Measurements from ENCODE around the gene EYS.
"Not testable (repeated sequence)": the region's sequence is repeated elsewhere in the genome, so short reads cannot be mapped to it uniquely, and the experiment has no call there.

Gene EYS

GRCh38 chr6:64527899-64528298 lies 1179.1 kb downstream of the EYS start:
- DNase-seq: no peak

GRCh38 chr6:64522859-64523258 lies 1184.2 kb downstream of the EYS start:
- no peak for DNase-seq

- DNase-seq: no peak
Observed at GRCh38 chr6:64520050-64520449, 1187.0 kb downstream of the EYS start.

GRCh38 chr6:64516393-64516792 lies 1190.6 kb downstream of the EYS start:
- DNase-seq: no peak

- DNase-seq: no peak
Observed at GRCh38 chr6:64507661-64508060, 1199.4 kb downstream of the EYS start.

GRCh38 chr6:64505312-64505711 lies 1201.7 kb downstream of the EYS start:
- peak; percentile 54 for DNase-seq

- no peak for DNase-seq
Observed at GRCh38 chr6:64504503-64504902, 1202.5 kb downstream of the EYS start.

GRCh38 chr6:64502801-64503200 lies 1204.2 kb downstream of the EYS start:
- no peak for DNase-seq

- no peak for DNase-seq
Observed at GRCh38 chr6:64497634-64498033, 1209.4 kb downstream of the EYS start.

GRCh38 chr6:64489763-64490162 lies 1217.3 kb downstream of the EYS start:
- no peak for DNase-seq

GRCh38 chr6:64486578-64487351 lies 1220.3 kb downstream of the EYS start:
- DNase-seq: no peak

GRCh38 chr6:64483956-64484499 lies 1223.0 kb downstream of the EYS start:
- no peak for DNase-seq

GRCh38 chr6:64482631-64483030 lies 1224.4 kb downstream of the EYS start:
- DNase-seq: no peak

- DNase-seq: no peak
Observed at GRCh38 chr6:64479134-64479533, 1227.9 kb downstream of the EYS start.

- DNase-seq: no peak
Observed at GRCh38 chr6:64477391-64477790, 1229.6 kb downstream of the EYS start.

GRCh38 chr6:64476935-64477334 lies 1230.1 kb downstream of the EYS start:
- DNase-seq: no peak

GRCh38 chr6:64469405-64469804 lies 1237.6 kb downstream of the EYS start:
- not testable (repeated sequence) for DNase-seq

GRCh38 chr6:64467656-64468055 lies 1239.4 kb downstream of the EYS start:
- no peak for DNase-seq

- DNase-seq: no peak
Observed at GRCh38 chr6:64459411-64459944, 1247.5 kb downstream of the EYS start.

- peak; percentile 28 for DNase-seq
Observed at GRCh38 chr6:64448101-64448500, 1258.9 kb downstream of the EYS start.

- DNase-seq: no peak
Observed at GRCh38 chr6:64445038-64445437, 1262.0 kb downstream of the EYS start.

- no peak for DNase-seq
Observed at GRCh38 chr6:64439274-64439673, 1267.8 kb downstream of the EYS start.

- no peak for DNase-seq
Observed at GRCh38 chr6:64437996-64438395, 1269.0 kb downstream of the EYS start.

GRCh38 chr6:64429926-64430325 lies 1277.1 kb downstream of the EYS start:
- no peak for DNase-seq

GRCh38 chr6:64428186-64428585 lies 1278.8 kb downstream of the EYS start:
- no peak for DNase-seq

Data from RPMI8226 (cell line).